Measurements from ENCODE around the gene EDDM3A.
A peak's percentile ranks its signal among the peaks of the same experiment; 100 is the strongest.
"Not testable (repeated sequence)": the region's sequence is repeated elsewhere in the genome, so short reads cannot be mapped to it uniquely, and the experiment has no call there.

Gene EDDM3A

DNA sequence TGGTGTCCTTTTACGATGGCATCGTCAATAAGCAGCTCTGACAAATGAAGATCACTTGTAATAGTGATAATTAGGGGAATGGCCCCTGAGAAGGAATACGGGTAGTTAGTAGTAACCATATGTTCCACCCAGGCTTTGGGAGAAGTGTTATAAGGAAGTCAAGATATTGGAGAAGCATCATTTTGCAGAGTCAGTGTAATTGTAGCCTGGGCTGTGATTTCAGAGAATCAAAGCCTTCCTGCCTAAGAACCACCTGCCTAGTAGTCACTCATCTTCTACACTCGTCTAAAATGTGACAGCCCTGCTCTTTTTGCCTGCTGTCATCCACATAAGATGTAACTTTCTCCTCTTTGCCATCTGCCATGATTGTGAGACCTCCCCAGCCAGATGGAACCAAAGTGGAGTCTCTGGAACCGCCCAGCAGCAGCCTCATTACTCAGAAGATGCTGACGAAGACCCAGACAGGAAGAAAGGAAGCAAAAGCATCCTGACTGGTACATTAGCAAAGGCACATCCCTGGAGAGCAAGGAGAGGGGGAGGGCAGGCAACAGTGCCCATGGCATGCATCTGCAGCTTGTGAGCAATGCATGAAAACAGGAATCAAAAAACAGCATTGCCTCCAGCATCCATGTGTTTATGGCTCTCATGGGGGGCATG, 12.6 kb upstream of the EDDM3A start:
- no peak for DNase-seq (ENCODE audit: low read depth in 3 of 3)

DNA sequence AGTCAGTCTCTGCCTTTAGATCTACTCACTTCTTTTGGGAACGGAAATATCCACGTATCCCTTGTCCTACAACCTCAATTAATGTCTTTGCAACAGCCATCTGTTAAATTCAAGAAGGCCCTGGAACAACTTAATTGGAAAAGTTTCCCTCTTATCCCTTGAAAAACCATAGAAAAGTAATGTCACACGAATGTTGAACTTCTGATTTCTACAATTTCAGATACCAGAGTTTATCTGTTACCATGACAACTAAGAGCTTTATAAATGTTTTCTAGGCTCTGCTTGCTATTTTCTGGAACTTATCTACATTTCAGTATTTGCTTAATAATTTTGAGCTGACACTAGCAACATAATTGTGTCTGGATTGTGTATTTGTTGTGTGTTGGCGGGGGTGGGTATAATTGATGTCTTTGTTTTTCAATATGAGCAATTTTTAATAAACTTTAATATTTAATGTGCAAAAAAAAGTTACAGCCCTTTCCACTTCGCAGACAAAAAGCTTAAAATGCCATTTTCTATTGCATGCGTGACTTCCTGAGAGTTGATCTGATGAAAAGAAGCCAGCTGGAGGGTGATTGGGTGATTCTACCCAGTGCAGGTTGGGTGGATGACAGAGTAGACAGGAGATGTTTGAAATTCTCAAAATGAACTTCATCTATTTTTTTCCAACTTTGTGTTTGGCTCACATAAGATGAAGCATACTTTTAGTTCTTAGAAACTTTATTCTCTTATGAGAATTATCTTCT, 11.8 kb upstream of the EDDM3A start:
- no peak for DNase-seq (ENCODE audit: low read depth in 3 of 3)

DNA sequence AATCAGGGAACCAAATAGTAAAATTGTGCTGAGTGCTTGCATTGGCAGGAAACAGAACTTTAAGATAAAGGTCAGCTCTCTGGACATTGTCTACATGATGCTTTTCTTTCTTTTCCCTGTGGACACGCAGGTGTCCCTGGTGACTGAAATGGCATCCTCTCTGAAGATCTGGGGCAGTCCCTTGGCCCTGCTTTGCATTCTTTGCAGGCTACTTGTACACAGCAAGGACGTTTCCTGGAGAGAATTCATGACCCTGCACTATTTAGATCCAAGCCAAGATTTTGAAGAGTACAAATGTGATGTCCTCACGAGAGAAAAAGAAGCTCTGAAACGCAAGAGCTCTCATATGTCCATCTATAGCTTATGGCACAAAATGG, 11.3 kb upstream of the EDDM3A start:
- DNase-seq (ENCODE audit: low read depth in 3 of 3): no peak

DNA sequence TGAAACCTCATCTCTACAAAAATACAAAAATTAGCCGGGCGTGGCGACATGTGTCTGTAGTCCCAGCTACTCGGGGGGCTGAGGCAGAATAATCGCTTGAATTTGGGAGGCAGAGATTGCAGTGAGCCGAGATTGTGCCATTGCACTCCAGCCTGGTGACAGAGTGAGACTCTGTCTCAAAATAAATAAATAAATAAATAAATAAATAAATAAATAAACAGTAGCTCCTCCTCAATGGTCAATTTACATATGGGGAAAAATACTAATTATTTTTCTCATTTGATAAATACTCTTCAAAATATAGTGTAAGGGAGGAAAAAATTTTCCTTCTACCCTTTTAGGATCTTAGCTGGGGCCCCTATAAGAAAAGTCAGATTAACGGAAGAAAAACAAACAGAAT, 7.4 kb upstream of the EDDM3A start:
- DNase-seq (ENCODE audit: low read depth in 3 of 3): not testable (repeated sequence)

DNA sequence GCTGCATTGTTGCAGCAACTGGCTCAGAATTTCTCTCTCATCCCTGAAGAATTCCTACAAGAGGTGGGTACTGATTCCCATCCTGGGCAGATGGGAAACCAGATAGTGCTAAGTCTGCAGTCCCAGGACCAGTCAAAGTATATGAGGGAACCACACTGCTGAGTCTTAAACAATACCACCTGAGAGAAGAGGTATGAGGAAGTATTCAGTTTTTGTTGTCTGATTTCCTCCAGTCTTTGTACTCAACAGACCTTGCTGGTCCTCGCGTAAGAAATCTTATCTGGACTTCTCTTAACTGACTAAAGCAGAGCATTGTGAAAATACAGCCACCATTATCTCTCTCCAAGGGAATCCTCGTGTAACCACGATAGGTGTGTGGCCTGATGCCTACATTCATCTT, 3.6 kb upstream of the EDDM3A start:
- DNase-seq (ENCODE audit: low read depth in 3 of 3): no peak

DNA sequence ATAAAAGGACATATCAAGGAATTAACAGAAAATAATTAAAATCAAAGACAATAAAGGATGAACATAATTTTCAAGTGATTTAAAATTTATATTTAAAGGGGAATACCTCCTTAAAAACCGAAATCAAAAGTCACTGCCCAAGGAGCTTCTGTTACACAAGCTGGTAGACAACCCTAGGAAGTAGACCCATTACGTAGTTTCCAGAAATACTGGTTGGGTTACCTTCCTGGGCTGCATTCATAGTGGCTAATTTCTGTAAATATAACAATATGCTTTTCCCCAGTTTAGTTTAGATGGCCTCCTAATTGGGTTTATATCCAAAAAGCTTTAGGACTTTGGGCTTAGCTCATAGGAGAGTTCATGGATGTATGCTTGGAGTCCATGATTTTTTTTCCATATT, 2.1 kb upstream of the EDDM3A start:
- DNase-seq (ENCODE audit: low read depth in 3 of 3): no peak

DNA sequence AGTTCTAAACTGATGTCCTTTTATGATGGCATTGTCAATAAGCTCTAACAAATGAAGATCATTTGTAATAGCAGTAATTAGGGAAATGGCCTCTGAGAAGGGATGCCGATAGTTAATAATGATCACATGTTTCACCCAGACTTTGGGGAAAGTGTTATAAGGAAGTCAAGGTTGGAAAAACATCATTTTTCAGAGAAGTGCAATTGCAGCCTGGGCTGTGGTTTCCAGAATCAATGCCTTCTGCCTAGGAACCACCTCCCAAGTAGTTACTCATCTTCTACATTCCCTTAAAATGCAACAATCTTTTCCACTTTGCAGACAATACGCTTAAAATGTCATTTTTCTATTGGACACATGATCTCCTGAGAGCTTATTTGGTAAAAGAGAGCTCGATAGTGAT, 879 bp downstream of the EDDM3A start:
- no peak for DNase-seq (ENCODE audit: low read depth in 3 of 3)

DNA sequence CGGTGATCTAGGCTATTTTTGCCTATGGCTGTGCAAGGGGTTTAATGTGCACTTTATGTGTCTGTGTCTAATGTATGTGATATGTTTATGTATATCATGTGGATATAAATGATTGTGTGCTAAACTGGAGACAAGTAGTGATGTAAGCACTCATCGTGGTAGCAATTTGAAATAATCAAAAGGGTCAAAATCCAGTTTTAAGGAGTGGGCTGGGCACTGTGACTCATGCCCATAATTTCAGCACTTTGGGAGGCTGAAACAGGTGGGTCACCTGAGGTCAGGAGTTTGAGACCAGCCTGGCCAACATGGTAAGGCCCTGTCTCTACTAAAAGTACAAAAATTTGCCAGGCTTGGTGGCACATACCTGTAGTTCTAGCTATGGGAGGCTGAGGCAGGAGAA, 2.8 kb downstream of the EDDM3A start:
- DNase-seq (ENCODE audit: low read depth in 3 of 3): no peak

DNA sequence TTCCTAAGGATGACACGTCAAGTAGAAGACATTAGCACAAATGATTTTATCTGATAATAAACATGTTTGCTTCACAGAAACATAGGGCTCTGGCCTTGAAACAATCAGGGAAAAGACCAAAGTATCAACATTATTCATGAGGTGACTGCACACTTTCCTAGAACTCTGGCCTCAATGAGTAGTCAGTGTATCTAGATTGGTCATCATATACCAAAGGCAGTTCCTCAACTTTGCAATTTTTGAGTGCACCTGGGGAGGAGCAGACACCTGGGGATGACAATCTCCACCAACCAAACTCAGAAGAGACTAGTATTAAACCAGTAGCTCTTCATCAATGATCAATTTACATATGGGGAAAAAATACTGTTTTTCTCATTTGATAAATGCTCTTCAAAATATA, 4.5 kb downstream of the EDDM3A start:
- no peak for DNase-seq (ENCODE audit: low read depth in 3 of 3)

DNA sequence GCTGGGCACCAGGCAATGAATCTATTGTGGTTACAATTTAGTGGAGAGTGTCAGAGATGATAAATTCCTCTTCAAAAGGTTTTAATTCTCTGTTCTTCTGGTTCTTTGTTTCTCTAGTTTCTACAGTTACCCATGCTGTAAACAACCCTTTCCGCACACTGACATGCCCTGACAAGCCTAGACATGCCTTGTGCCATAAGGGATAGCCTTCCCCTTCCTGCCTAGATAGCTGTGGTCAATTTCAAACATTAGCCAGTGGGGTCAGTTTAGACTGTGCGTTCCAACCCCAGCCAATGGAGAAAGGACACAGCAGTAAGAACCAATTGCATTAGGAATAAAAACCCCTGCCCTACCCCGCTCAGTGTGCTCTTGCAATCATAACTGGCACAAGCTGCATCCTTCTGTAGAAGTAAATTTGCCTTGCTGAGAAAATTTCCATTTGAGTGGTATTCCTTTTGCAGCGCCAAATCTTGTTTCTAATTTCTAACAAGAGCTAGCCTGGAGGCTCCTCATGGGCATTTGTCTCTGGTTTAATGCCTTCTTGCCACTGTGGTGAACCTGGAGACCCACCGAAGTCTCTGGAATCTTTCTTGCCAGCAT, 6.4 kb downstream of the EDDM3A start:
- DNase-seq (ENCODE audit: low read depth in 3 of 3): no peak

DNA sequence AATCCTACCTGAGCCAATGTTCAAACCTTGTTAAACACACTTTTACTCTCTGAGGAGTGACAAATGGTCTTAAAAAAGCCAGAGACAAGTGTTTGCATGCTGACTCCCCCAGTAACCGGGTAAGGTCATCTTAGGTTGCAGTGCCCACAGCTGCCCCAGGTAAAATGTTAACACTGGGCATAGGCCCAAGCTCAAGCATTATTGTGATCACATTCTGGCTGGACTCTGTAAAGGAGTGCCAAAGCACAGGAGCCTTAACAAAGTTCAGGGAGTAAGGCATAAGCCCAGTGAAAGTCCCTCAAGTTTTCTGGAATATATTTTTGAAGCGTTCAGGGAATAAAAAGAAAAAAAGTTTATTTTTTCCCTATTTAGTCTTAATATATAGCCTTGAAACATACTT, 8.6 kb downstream of the EDDM3A start:
- DNase-seq (ENCODE audit: low read depth in 3 of 3): no peak

DNA sequence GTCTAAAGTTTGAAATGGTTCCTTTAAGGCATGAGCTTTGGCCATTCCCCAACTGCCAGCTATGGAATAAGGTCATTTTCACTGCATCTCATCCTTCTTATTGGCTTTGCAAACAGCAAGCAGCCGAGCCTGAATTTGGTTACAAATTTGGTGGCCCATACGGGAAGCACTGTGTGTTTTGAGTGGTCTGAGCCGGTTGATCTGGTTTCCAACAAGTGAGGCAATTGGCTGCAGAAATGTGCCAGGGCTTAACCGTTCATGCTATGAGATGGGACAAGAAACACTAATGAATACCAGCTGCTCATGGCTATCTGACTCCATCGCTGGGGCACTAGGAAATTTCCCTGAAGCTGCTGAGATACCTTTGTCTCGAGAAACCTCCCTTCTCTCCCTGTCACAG, 9.3 kb downstream of the EDDM3A start:
- DNase-seq (ENCODE audit: low read depth in 3 of 3): no peak

DNA sequence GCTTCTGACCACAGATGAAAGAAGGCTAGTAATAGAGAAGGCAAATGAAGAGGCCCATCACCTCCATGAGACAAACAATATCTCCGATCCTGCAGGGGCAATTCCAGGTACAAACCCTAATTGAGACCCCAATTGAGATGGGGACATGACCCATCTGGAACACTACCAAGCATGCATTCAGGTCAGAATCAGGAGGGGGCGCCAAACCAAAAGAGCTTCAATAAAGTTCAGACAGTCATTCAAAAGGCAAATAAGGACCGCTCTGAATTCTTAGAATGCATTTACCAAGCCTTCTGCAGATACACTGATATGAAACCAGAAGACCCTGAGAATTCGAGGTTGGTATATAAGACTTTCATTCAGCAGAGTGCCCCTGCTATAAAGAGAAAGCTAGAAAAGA, 12.3 kb downstream of the EDDM3A start:
- no peak for DNase-seq (ENCODE audit: low read depth in 3 of 3)

DNA sequence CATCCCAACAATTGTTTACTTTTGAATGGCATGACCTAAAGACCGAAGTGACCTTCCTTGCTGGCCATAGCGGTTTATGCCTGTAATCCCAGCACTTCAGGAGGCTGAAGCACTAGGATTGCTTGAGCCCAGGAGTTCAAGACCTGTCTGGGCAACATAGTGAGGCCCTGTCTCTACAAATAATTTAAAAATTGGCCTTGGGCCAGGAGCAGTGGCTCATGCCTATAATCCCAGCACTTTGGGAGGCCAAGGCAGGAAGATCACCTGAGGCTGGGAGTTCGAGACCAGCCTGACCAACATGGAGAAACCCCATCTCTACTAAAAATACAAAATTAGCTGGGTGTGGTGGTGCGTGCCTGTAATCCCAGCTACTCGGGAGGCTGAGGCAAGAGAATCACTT, 13.8 kb downstream of the EDDM3A start:
- not testable (repeated sequence) for DNase-seq (ENCODE audit: low read depth in 3 of 3)

DNA sequence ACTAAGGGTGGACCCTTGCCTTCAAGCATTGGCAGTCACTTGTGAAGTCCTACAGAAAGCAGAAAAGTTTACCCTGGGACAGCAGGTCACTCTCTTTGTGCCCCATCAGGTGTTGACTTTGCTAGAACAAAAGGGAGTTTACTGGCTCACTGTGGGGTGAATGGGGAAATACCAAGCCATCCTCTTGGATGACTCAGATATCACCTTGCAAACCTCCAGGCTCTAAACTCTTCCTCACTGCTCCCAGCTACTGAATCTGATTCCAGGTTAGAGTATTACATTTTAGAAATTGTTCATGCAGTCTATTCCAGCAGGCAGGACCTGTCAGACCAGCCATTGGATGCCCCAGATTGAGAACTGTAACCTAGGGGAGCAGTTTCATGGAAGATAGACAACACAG, 15.3 kb downstream of the EDDM3A start:
- no peak for DNase-seq (ENCODE audit: low read depth in 3 of 3)

DNA sequence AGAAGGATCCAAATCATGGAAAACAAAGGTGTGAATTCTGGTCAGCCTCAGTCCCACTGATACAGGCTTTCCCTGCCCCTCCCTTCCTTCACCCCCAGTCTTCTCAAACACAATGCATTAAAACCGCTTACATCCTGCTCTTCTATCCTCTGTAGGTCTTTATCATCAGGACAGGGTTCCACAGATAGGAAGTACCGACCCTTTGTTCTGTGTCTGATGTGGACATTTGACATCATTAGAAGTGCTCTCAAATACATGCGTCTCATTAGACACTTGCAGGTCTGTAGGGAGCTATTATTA, 22.9 kb downstream of the EDDM3A start:
- no peak for DNase-seq (ENCODE audit: low read depth in 3 of 3)

DNA sequence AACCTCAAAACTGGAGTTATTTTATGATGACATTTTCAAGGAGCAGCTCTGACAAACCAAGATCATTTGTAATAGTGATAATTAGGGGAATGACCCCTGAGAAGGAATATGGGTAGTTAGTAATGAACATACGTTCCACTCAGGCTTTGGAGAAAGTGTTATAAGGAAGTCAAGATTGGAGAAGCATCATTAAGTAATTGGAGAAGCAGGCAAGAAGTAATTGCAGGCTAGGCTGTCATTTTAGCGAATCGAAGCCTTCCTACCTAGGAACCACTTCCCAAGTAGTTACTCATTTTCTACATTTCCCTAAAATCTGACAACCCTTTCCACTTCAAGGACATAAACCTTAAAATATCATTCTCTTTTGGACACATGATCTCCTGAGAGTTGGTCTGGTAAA, 23.7 kb downstream of the EDDM3A start:
- no peak for DNase-seq (ENCODE audit: low read depth in 3 of 3)

DNA sequence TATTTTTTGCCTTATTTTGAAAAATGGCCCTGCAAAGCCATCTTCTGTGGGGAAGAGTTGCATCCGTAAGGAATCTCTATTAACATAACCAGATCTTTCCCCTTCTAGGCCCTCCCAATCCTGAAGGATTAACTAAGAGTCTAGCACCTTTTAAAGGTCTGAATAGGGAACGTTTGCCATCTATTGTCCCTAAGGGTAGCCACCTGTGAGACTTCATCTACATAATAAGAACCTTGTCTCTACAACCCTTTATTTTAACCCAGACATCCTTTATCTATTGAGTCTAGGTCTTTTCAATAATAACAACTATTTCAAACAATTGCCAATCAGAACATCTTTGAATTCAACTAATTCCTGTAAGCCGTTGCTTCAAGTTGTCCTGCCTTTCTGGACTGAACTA, 27.0 kb downstream of the EDDM3A start:
- no peak for DNase-seq (ENCODE audit: low read depth in 3 of 3)

DNA sequence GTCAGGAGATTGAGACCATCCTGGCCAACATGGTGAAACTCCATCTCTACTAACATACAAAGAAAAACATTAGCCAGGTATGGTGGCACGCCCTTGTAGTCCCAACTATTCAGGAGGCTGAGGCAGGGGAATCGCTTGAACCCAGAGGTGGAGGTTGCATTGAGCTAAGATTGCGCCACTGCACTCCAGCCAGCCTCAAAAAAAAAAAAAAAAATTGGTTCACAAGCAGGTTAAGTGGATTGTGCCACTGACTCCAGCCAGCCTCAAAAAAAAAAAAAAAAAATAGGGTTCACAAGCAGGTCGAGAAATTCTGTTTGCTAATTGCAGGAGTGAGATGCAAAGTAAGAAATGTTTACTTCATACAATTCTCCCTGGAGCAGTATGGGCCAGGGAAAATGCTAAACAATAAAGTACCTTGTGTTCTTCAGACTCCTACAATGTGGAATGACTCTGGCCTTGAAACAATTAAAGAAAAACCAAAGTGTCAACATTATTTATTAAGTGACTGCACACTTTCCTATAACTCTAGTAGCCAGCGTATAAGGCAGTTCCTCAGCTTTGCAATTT, 28.7 kb downstream of the EDDM3A start:
- DNase-seq (ENCODE audit: low read depth in 3 of 3): no peak

DNA sequence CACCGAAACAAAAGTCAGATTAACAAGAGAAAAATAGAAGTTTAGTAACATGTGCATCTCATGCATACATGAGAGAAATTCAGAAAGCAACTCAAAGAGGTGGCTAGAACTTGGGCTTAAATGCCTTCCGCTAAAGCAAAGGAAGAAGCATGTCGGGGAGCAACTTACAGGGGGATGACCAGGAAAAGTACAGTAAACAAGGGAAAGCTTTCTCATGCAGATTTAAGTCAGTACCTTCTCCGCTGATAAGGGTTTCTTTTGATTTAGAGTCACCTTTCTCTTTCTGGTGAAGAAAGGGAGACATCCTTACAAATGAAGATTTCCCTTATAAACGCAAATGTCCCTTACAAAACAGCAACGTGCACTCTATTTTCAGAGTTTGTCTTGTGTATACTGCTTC, 29.4 kb downstream of the EDDM3A start:
- no peak for DNase-seq (ENCODE audit: low read depth in 3 of 3)

DNA sequence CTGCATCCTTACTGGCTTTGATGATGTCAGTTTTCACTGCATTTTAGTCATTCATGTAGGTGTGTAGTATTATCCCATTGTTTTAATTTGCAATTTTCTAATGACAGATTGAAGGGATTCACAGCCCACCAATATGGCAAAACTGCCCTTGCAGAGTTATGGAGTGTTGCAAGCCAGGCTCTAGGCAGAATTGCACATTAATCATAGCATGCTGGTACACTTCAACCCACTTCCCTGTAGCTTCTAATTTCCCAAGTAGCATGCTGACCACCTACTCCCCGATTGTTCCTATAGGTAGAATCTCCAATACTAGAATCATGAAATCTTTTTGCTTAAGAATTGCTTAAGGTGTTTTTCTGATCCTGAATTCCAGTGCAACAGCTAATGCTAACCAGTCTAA, 30.2 kb downstream of the EDDM3A start:
- no peak for DNase-seq (ENCODE audit: low read depth in 3 of 3)

DNA sequence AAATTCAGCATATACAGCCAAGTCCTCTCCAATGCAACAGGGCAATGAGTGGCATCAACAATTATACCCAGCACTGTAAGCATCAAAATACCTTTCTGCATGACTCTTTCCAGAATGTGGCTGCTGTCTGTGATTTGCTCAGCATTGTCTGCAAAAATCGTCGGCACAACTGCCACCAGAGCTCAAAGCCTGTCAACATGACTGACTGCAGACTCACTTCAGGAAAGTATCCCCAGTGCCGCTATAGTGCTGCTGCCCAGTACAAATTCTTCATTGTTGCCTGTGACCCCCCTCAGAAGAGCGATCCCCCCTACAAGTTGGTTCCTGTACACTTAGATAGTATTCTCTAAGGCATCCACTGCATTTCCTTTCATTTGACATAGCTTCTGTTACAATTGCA, 36.1 kb downstream of the EDDM3A start:
- DNase-seq (ENCODE audit: low read depth in 3 of 3): no peak

DNA sequence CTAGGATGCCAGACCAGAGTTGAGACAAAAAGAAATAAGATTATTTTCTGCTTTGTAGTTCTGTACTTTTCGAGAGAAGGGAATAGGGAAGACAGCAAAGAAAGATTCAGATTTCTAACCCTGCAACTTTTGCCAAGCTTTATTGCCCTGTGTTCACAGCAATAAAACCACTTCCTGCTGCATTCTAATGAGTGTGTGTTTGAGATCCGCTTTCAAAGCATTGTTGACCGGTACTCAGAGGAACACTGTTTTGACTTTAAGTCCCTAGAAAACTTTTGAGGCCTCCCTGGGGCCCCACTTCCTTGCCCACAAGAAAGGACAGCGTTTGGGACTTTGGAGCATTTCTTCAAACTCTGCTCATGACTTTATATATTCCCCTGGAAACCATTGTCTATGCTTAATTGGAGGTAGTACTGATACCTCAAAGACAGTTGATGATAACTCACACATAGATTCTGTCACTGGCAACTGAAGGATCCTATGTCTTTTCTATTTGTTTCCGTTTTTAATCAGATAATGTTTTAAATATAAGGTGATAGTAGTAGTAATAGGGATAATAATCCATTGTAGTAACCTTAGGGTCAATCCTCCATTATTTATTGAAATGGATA, 36.7 kb downstream of the EDDM3A start:
- peak in 1 of 3 experiments; percentile 3 for DNase-seq (ENCODE audit: low read depth in 3 of 3)
